AG09309 (cell line): ENCODE results near the gene BUD31.

Source experiments
- DNase-seq: peaks from one replicate; pipeline ENCODE4 v3.0.0-alpha.2; 2010; ENCODE audit warnings: low read depth
- H3K4me3 ChIP-seq: 2 replicates; pipeline ENCODE4 v1.5.1; 2011; ENCODE audit warnings: mild to moderate bottlenecking, low read depth, low read length, moderate library complexity; ENCODE audit not compliant: control insufficient read depth
- CTCF ChIP-seq: IDR thresholded peaks from 2 replicates; pipeline ENCODE4 v1.5.1; 2011; ENCODE audit warnings: mild to moderate bottlenecking, low read depth, low read length, inconsistent platforms; ENCODE audit not compliant: insufficient read depth, control insufficient read depth; ENCODE audit errors: missing control alignments

Gene BUD31

GRCh38 chr7:99448855-99449254 is 40.1 kb downstream of the BUD31 start:
- no peak overlapping the region for H3K4me3 ChIP-seq
- TF ChIP-seq CTCF: no peak
- no peak for DNase-seq

GRCh38 chr7:99449326-99449725 is 40.6 kb downstream of the BUD31 start:
- TF ChIP-seq CTCF: no peak
- H3K4me3 ChIP-seq: no peak overlapping the region
- DNase-seq: no peak

GRCh38 chr7:99451936-99452335 is 43.2 kb downstream of the BUD31 start:
- TF ChIP-seq CTCF: no peak
- H3K4me3 ChIP-seq: no peak overlapping the region
- DNase-seq: no peak

GRCh38 chr7:99452541-99452940 is 43.8 kb downstream of the BUD31 start:
- no peak overlapping the region for H3K4me3 ChIP-seq
- no peak for TF ChIP-seq CTCF
- no peak for DNase-seq

GRCh38 chr7:99453105-99453504 is 44.3 kb downstream of the BUD31 start:
- no peak for DNase-seq
- H3K4me3 ChIP-seq: no peak overlapping the region
- no peak for TF ChIP-seq CTCF

GRCh38 chr7:99455874-99456273 is 47.1 kb downstream of the BUD31 start:
- no peak for TF ChIP-seq CTCF
- no peak overlapping the region for H3K4me3 ChIP-seq
- no peak for DNase-seq

- H3K4me3 ChIP-seq: no peak overlapping the region
- no peak for DNase-seq
- TF ChIP-seq CTCF: no peak
Observed at GRCh38 chr7:99456288-99456687, 47.5 kb downstream of the BUD31 start.
